Measurements from ENCODE around the gene SAPCD2.

Gene SAPCD2

DNA sequence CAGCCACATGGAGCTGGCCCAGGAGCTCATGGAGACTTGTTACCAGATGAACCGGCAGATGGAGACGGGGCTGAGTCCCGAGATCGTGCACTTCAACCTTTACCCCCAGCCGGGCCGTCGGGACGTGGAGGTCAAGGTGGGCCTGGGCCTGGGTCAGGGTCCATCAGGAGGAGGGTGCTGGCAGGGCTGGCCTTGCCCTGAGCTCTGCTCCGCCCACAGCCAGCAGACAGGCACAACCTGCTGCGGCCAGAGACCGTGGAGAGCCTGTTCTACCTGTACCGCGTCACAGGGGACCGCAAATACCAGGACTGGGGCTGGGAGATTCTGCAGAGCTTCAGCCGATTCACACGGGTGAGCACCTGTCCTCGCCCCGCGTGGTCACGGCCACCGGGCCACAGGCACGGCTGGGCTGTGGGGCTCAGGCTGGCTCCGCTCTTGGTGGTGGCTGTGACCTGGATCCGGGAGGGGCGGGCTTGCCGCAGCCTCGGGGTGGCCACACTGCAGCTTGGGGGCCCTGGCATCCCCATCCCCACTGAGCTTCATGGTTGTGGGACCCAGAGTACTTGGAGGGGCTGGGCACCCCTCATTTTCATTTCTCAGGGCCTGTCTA lies 37.1 kb upstream of the SAPCD2 start:
- DNase-seq = no peak

DNA sequence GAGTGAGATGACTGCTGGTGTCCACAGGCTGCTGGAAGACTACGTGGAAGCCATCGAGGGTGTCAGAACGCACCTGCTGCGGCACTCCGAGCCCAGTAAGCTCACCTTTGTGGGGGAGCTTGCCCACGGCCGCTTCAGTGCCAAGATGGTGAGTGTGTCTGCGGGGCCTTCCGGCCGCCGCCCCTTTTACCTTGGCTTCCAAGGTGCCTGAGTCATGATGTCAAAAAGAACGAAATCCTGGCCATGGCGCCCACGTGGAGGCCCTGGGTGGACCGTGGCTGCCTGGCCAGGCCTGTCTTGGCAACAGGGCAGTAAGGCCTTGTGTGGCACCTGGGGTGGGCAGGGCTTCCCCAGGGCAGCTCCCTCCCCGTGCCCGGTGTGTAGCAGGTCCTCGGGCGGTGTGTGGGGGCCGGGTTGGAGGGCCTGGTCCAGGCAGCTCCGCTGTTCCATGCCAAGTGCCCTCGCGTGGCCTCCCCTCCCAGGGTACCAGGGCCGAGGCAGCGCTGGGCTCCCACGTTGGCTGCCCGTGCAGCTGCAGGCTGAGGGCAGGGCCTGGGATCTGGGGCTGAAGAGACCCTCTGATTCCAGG lies 36.4 kb upstream of the SAPCD2 start:
- DNase-seq = no peak

DNA sequence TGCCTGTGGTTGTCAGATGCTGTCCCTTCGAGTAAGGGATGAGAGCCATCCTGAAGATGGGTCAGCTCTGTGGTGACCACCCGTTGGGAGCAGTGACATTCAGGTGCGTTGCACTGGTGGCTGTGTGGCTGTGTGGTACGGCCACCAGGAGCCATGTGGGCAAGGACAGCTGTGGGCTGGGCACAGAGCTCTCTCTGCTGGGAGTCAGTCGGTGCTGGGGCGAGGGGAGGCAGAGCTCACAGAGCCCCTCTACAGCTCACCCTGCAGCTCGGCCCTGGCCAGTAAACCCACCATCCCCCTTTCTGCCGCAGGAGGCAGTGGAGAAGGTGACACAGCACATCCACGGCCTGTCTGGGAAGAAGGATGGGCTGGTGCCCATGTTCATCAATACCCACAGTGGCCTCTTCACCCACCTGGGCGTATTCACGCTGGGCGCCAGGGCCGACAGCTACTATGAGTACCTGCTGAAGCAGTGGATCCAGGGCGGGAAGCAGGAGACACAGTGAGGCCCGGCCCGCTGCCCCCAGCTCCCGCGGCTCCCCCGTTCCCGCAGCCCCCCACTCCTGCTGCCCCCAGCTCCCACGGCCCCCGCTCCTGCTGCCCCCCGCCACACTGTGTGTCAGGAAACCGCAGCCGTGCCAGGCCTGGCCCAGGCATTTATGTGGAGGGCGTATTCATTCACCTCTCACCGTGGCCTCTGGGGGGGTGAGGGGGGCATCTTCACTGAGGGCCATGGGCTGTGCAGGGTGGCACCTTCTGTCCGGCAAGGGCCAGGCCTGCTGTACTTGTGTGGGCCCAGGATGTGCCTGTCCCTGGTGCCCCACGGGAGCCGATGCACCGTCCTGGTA lies 35.7 kb upstream of the SAPCD2 start:
- DNase-seq = no peak

DNA sequence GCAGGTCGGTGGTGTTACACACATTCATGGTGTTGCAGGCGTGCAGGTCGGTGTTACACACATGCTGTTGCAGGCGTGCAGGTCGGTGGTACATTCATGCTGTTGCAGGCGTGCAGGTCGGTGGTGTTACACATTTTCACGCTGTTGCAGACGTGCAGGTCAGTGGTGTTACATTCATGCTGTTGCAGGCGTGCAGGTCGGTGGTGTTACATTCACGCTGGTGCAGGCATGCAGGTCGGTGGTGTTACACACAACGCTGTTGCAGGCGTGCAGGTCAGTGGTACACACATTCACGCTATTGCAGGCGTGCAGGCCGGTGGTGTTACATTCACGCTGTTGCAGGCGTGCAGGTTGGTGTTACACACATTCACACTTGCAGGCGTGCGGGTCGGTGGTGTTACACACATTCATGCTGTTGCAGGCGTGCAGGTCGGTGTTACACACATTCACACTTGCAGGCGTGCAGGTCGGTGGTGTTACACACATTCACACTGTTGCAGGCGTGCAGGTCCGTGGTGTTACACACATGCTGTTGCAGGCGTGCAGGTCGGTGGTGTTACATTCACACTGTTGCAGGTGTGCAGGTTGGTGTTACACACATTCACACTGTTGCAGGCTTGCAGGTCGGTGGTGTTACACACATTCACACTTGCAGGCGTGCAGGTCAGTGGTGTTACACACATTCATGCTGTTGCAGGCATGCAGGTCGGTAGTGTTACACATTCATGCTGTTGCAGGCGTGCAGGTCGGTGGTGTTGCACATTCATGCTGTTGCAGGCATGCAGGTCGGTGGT lies 33.0 kb upstream of the SAPCD2 start:
- DNase-seq = no peak

DNA sequence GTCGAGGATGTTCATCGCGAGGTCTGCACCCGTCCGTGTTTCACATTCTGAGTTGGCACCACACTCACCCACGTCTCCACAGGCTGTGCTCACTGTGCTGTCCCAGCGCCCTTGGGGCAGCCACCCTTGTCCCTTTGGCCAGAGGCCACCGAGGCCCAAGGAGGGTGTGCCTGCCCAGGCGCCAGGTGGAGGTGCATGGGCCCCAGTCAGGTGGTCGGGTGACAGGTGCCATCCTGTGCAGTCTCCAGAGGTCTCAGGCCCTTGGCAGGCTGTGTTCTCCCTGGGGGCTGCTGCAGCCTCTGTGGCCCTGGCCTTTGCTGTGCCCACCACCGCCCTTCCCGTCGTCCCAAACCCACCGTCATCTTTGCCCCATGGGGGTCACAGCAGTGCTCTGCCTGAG lies 28.9 kb upstream of the SAPCD2 start:
- no peak for DNase-seq

DNA sequence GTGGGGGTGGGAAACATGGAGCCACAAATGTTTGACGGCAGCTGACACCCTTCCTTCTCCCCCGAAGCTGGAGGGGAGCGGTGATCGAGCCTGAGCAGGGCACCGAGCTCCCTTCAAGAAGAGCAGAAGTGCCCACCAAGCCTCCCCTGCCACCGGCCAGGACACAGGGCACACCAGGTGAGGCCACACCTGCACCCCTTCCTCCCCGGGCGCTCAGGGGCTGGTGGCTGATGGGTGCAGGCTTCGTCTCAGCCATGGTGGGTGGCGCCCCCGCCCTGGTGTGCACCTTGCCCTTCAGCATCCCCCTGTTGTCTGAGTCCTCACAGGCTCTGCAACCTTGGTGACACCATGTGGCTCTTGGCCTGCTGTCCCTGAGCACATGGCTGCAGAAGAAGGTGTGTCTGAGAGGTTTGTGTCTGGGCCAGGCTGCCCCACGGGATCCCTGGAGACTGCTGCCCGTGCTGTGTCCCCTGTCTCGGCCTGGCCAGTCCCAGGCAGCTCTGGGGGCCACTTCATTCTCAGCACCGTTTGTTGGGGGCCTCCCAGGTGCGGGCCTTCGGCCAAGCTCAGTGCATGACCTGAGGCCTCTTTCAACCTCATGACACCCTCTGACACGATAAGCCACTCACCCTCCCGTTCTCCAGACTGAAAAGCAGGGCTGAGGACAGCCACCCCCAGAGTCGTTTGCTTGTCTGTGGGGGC lies 27.6 kb upstream of the SAPCD2 start:
- no peak for DNase-seq

DNA sequence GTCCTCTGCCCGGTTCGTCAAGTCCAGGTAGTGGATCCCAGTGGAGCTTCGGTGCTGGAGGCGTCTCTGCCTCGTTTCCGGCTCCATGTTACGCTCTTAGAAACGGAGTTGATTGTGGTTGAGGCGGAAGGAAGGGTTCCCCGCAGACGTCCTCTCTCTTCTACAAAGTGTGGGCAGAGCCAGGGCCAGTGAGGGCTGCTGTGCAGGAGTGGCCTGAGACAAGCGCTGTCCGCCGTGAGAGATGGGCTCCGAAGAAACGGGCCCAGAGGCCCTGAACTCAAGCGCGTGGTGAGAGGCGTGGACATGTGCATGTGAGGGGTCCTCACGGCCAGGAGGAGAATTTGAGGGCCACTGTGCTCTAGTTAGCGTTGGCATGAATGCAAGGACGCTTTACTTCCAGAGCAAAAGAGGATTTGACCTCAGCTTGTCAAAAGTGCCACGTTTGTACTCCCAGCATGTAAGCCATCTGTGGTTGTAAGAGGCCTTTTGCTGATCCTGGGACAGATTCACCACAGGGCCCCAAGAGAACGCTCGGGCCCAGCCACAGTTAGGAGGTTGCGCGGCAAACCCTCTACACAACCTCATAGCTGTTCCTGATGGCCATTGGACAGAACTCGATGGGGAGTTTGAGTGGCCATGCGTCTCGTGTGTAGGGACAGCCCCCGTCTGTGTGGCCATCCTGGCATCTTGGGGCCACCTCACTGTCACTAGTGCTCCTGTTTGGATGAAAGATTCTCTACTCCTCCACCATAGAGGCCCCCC lies 26.6 kb upstream of the SAPCD2 start:
- no peak for DNase-seq

DNA sequence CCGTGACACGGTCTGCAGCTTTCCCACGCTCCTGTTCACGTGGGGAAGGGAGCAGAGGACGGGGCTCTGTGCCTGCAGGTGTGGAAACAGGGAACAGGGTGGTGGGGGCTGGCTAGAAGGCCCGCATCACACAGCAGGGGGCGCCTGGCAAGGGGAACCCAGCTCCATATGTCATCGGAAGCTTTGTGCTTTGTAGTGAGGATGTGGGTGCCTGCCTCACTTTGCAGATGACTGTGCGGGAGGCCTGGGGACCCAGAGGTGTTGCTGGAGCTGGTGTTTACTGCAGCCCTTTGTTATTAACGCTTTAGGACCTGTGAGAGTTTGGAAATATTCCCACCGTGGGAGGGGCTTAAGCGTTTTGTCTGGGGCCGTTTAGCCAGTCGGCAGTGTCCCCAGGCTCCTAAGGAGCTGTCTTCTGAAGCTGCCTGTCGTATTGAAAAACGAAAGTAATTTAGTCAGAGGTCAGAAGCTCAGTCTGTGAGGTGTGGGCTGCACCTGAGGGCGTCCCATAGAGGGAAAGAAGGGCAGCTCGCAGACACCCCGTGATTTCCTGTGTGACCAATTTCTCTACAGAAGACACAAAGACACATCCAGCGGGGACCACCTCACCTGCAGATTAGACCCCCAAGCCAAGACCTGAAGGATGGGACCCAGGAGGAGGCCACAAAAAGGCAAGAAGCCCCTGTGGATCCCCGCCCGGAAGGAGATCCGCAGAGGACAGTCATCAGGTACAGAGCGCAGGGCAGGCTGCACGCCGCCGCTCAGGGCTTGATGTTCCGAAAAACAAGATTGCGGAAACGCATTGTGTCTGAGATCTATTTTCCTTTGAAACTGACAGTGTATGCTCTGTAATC lies 25.5 kb upstream of the SAPCD2 start:
- peak; percentile 83 for DNase-seq

DNA sequence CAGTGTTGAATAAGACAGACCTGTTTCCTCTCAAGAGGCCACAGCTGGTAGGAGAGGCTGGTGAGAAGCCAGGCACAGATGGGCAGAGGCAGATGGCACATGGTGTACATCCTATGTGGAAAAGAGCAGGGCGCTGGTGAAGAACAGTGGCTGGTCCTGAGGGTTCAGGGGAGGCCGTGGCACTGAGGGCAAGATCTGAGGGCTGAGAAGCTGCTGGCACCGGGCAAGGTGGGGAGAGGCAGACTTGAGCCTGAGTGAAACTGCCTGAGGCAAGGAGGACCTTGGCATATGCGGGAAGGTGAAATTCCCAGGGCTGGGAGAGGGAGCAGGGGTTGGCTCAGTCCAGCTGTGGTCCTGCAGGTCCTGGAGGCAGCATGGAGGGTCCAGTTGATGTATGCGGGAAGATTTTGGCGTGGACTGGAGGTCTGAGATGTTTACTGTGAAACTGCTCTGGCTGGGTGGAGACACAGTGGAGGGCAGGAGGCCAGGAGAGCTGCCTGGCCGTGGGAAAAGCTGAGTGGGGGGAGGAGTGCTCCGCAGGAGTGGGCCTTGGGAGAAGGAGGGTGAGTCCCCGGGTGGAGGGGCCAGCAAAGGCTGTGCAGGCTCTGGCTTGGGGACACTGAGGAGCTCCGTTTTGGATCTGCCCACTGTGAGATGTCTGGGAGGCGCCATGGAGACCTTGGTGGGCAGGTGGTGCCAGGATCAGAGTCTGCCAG lies 19.0 kb upstream of the SAPCD2 start:
- DNase-seq = no peak

DNA sequence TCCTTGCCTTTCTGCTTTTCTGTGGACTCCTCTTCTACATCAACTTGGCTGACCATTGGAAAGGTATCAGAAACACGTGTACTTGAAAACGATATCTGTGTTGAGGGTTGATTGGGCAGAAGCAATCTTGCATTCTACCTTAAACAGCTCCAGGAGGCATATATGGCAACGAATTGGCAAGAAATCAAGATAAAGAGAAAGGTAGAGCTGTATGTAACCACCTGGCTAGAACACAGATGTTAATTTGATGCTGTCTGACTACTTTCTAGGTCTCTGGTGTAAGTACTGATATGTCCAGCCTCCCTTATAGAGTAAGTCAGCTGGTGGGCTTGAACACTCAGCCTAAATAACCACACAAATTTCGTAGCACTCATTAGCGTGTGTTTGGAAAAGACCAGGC lies 17.8 kb upstream of the SAPCD2 start:
- no peak for DNase-seq

DNA sequence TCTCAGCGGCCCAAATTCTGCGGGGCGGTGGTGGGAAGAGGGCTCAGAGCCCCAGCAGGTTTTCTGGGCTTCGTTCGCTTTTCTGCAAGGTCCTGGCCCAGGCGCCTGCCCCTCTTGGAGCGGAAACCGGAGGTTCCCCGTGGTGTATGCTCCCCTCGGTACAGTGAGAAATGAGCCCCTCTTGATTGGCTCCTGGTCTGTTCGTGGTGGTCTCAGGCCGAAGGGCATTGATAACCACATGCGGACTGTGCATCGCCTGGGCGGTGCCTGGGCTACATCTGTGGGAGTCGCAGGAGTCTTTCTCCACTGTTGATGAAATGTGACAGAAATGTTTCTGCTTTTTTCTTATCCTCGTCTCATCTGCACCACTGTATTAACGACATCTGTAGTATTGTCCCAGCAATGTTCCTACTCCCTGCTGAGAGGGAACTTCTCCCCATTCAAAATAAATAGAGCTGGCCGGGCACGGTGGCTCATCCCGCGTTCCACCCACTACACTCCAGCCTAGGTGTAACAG lies 17.1 kb upstream of the SAPCD2 start:
- DNase-seq = no peak

DNA sequence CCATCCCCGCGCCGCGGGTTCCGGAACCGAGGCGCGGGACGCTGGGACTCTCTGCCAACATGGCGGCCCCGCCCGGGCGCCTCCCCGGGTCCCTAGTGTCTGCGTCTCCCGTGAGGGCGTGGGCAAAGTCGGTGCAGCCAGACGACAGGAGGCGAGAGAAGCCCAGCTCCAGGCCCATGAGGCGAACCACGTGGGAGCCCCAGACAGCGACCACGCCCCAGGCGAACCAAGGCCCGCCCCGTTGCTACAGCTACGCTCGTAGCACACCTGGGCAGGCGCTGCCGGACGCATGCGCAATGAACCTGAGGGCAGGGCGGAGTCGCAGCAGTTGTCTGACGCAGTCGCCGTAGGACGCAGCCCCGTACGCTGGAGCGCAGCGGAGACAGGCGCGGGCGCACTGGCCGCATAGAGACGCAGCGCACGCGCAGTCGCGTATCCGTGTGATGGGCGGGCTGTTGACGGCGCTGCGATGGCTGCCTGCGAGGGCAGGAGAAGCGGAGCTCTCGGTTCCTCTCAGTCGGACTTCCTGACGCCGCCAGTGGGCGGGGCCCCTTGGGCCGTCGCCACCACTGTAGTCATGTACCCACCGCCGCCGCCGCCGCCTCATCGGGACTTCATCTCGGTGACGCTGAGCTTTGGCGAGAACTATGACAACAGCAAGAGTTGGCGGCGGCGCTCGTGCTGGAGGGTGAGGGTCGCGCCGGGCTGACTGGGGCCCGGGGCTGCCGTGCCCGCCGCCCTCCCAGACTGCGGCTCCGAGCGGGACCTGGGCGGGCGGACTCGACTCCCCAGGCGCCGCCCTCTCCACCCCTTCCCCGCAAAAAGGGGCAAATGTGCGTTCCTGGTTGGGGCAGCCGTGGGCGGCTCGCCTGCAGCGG lies 16.4 kb upstream of the SAPCD2 start, which contains the start of gene MAN1B1:
TSS of gene MAN1B1 (plus strand) at position 455 of the 878 bp plus-strand sequence. CDS start at position 470, 15 bp downstream.
- DNase-seq = peak; percentile 100

DNA sequence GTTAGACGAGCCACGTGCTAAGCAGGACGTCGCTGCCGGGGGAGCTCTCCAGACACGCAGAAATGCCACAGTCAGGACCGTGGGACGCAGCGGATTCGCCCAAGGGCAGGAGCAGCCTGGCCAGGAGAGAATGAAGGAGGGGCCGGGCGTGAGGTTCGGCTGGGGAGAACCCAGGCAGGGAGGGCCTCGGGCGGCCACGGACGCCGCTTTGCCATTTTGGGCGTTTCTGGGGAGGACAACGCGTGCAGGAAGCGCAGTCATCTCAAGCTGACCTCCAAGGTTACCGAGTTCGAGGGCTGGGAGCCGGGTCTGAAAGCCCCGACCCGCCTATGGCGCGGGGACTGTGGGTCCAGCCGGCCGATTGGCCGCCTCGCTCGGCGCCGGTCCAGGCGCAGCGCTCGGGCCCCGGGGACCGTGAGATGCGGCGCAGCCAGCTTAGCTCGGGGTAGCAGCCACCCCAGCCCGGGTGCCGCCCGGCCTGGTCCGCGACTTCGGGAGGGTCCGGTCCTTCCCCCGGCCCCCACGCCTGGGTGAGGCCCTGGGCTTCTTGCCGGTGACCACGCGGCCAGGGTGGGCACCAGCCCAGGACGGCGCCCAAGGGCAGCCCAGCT lies 15.7 kb upstream of the SAPCD2 start:
- DNase-seq = peak; percentile 33

DNA sequence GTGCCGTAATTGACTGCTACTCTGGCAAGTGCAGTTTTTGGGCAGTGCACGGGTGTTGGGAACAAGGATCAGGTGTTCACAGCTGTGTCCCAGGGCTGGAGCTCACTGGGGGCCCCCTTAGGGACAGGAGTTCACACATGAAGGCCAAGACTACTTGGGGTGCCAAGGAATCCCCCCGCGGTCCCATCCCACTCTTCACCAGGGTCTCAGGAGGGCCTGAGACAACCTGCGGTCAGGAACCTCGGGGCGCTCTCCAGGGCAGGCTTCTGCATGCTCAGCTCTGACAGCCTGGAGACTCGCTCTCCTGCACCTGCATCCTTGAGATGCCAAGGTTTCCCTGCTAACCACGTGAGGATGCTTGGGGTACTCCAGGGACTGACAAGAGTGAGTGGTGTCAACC lies 14.2 kb upstream of the SAPCD2 start:
- DNase-seq = no peak

DNA sequence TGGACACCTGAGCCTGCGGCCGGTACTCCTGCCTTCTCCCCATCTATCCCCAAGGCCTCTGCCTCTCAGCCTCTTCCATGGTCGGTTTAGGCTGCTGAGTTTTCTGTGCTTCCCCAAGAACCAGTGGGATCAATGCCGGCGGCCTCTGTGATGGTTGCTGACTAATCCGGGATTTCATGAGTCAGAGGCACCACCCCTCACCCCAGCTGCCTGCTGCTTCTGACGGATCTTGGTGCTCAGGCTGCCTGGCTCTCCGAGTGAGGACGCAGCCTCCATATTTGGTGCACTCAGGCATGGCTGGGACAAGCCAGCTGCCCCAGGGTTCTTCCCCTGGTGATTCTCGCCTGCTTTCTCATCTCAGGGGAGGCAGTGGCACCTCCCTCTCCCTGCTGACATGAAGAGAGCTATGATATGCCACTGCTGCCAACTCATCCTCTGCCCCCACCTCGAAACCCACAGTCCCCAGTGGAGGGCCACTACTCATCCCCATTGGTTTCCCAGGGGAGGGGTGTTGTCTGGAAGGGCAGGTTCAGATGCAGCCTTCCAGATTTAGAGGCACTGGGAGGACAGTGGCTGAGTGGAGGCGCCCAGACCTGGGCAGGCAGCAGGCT lies 13.1 kb upstream of the SAPCD2 start:
- no peak for DNase-seq

DNA sequence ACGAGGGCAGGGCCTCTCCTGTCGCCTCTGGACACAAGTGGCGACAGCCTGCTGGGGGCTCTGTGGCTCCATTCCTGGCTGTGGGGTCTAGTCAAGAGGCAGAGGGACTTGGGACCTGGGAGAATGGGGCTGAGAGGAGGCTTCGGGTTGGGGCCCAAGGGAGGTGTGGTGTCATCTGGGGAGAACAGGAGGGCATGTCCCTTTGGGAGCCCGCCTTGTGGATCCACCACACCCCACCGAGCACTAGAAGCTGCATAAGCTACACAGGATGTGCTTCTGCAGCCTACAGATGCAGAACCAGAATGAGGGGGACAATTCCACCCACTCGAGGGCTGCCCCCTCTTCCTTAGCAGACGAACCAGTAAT lies 12.6 kb upstream of the SAPCD2 start:
- DNase-seq = no peak

DNA sequence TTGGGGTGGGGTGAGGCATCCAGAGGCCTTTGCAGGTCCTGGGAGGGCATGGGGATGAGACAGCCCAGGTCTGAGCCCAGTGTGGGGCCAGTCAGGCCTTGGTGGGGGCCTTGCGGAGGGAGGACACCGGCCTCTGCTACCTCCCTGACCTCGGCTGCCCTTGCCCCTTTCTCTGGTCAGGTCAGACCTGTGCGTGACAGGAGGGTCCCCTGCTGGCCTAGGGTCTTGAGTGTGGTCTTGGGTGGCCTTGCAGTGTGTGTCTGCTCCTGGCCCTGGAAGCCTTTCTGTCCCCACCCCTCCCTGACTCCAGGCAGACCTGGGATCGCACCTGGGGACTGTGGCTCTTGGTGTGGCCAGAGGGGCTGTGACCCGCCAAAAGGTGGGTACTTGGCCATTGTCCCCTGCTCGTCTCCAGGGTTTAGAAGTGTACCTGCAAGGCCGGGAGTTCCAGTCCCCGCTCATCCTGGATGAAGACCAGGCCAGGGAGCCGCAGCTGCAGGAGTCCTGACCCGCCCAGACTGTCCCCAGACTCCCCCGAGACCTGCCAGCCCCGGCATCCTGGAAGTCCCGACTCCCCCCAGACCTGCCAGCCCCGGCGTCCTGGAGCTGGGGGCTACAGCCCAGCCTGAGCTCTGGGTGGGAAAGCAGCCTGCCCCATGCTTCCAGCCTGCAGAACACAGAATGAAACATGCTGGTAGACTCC lies 12.0 kb upstream of the SAPCD2 start:
- no peak for DNase-seq

Measured in stimulated activated CD4-positive, alpha-beta T cell treated with anti-CD3 and anti-CD28 coated beads, Interleukin-4, amount 100 ng/mL, for 1 hour (primary cell).